Stimulated activated memory B cell treated with anti-CD40 and anti-IgM and Interleukin-4, amounts not matched to agents 10 μg/mL and 1 μg/mL and 100 μg/mL, for 72 hours (primary cell): ENCODE measurements around the gene PVALEF.

Experiments used
- ATAC-seq: fragments of 150-1000 bp; cut with Tn5 transposase; 2 replicates; pipeline ENCODE4 v1.10.0; 2021
- H3K27ac Mint-ChIP-seq: one replicate; pipeline ENCODE4 v1.8.0; 2022; ENCODE audit warnings: mild to moderate bottlenecking, mixed read lengths
- H3K27me3 Mint-ChIP-seq: one replicate; pipeline ENCODE4 v1.8.0; 2022; ENCODE audit warnings: mixed read lengths
- H3K36me3 Mint-ChIP-seq: one replicate; pipeline ENCODE4 v1.8.0; 2022; ENCODE audit warnings: mixed read lengths
- H3K4me1 Mint-ChIP-seq: one replicate; pipeline ENCODE4 v1.8.0; 2022; ENCODE audit warnings: mixed read lengths
- H3K4me3 Mint-ChIP-seq: one replicate; pipeline ENCODE4 v1.8.0; 2022; ENCODE audit warnings: mild to moderate bottlenecking, moderate library complexity, mixed read lengths
- H3K9me3 Mint-ChIP-seq: one replicate; pipeline ENCODE4 v1.8.0; 2022; ENCODE audit warnings: mixed read lengths

PVALEF gene

DNA sequence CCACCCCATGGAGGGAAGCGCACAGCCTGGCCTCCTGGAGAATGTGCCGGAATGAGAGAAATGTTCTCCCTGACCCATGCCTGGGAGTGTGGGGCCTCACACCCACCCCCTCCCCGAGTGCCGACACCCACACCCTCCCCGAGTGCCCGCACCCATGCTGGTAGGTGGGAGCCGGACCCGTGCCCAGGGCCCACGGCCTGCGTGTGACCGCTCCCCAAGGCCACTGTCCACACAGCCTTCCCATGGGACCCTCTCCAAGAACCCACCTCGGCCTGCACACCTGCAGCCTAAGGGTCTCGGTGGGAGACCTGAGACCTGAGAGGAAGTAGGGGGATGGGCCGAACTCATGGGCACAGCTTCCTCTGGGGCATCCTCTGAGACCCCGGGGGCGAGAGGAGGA, 3.3 kb upstream of the PVALEF start:
- Mint-ChIP-seq H3K27me3 (peaks cover 83% of the 10 kb centered on the region), H3K36me3 (no peaks in the 10 kb centered on the region), H3K4me1 (peaks cover 16% of the 10 kb centered on the region), H3K27ac (no peak overlapping the region), H3K9me3 (no peaks in the 10 kb centered on the region), H3K4me3 (no peak overlapping the region)
- peak; percentile 32 for ATAC-seq

DNA sequence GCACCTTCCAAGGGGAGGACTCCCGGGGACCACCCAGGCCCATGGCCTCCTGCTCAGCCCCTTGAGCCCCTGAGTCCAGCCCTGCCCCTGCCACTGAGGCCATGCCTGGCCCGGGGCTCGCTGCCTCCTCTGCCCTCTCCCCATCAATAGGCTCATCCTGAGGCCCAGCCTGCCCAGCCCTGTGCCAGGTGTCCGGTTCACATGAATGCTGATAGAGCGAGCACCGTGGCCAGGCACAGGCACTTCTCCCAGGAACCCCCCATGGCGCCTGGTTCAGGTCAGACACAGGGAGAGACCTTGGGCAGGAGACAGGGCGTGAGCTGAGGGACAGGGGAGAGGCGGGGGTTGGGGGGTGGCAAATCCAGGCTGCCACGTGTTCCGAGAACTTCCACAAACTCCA, 2.8 kb upstream of the PVALEF start:
- Mint-ChIP-seq H3K9me3 (no peaks in the 10 kb centered on the region), H3K4me3 (no peak overlapping the region), H3K27me3 (peaks cover 83% of the 10 kb centered on the region), H3K27ac (no peak overlapping the region), H3K36me3 (no peaks in the 10 kb centered on the region), H3K4me1 (peaks cover 16% of the 10 kb centered on the region)
- ATAC-seq: no peak

DNA sequence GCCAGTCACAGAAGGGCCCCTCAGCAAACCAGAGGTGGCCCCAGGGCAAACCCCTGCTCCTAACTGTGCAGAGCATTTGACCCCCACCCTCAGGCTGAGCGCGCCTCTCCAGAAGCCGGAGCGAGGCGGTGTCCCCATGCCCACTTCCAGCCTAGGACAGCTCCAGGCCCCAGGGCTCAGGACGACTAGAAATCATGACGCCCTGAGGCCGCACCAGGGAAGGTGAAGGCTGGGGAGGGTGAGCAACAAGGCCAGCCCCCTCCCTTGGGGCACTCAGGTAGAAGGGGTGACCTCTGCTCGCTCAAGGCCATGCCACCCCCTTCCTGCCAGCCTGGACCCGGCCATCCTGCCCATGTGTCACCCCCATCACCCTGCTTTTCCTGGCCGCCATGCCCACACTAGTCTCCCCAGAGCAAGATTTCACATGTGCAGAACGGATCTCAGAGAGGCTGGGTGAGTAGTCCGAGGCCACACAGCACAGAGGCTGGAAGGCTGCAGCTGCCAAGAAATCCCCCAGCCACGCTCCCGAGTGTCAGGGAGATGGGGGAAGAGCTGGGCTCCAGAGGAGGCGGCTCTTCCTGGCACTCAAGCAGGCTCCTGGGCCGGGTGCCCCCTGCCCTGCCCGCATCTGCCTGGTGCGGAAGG, 2.1 kb upstream of the PVALEF start:
- Mint-ChIP-seq H3K4me3 (no peak overlapping the region), H3K9me3 (no peaks in the 10 kb centered on the region), H3K36me3 (no peaks in the 10 kb centered on the region), H3K4me1 (peaks cover 16% of the 10 kb centered on the region), H3K27me3 (peaks cover 78% of the 10 kb centered on the region), H3K27ac (no peak overlapping the region)
- no peak for ATAC-seq

DNA sequence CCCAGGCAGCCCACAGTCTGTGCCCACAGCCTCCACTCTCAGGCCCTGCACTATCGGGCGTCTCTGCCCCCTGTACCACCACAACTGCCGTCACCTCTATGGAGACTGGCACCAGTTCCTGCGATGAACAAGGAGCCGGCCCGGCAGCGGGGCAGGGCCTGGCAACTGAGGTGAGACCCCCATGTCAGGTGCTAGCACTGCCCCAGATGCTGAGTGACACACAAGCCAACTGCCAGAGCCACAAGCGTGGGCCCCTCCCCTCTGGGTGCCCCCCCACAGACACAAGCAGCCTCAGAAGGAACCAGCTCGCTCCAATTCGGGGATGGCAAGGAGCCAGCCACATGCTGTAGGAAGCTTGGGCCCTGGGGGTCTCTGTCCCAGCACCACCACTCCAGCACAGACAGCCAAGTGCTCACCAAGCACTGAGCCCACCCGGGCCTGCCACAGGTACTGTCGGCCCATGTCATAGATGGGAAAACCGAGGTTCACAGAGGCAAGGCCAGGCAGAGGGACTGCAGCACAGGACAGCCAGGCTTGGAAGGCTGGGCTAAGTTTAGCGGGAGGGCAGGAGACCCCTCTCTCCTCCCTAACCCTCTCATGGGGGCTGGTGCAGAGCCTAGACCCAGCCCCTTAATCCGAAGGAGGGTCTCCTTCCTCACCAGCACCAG, 1.5 kb upstream of the PVALEF start:
- H3K4me1 Mint-ChIP-seq: peaks cover 16% of the 10 kb centered on the region
- H3K4me3 Mint-ChIP-seq: no peak overlapping the region
- H3K36me3 Mint-ChIP-seq: no peaks in the 10 kb centered on the region
- H3K27me3 Mint-ChIP-seq: peaks cover 73% of the 10 kb centered on the region
- no peak for ATAC-seq
- no peaks in the 10 kb centered on the region for H3K9me3 Mint-ChIP-seq
- no peak overlapping the region for H3K27ac Mint-ChIP-seq

DNA sequence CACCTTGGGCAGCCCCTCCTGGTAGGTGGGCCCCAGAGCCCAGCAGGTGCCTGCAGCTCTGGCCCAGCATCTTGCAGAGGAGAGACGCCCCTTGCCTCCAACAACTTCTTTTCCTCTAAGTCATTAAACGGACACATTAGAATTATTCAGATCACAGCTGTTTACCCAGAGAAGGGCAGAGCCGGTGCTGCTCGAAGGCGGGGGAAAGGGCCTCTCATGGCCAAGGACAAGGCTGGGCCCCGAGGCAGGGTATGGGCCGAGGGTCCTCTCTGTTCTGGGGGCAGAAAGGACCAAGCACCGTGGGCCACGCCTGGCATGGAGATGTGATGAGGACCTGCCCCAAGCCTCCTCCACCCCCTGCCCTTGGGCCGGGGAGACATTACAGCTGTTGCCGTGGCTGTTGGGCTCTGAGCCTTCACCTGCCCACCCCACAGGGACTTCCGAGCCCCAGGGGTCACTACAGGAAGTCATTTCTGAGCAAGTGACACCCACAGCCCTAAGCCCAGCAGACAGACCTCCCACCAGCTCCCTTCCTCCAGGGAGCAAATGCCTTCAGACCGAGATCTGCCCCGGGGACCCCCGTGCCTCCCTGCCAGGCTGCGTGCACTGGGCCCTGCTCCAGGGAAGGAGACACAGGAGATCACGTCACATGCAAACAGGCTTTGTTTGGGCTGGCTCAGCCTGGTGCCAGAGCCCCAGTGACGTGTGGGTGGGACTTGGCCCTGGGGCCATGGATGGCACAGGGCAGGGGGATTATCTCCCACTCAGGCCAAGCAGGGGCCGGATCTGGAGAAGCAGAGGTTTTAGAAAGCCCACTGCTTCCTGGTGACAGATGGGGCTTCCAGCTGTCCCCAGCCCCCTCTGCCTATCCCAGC, 699 bp upstream of the PVALEF start:
- Mint-ChIP-seq H3K27ac (no peak overlapping the region), H3K4me1 (peaks cover 16% of the 10 kb centered on the region), H3K4me3 (no peak overlapping the region), H3K9me3 (no peaks in the 10 kb centered on the region), H3K27me3 (peaks cover 67% of the 10 kb centered on the region), H3K36me3 (no peaks in the 10 kb centered on the region)
- ATAC-seq: no peak

DNA sequence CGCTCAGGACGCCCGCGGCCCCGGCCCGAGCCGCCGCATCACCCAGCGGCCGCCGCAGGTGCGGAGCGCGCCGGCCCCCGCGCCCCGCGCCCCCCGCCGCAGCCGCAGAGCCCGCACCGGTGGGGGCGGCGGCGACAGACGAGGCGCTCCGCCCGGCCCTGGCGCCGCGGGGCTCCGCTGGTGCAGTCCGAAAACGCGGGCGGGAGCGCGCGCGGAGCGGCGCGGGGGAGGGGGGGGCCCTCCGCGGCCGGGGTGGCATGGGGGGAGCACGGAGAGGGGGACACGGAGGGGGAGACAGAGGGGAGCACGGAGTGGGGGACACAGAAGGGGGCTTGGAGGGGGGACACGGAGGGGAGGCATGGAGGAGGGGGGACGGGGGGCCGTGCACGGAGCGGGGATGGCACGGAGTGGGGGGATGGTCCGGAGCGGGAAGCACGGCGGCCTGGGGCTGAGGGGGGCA, 756 bp downstream of the PVALEF start, which contains the start of gene AATK:
Gene AATK (minus strand): TSS at position 189 of the 460 bp plus-strand sequence. CDS start 229 bp downstream, outside the sequence.
- H3K27ac Mint-ChIP-seq: no peak within 1 kb of the TSS
- no peaks in the 10 kb centered on the region for H3K9me3 Mint-ChIP-seq

DNA sequence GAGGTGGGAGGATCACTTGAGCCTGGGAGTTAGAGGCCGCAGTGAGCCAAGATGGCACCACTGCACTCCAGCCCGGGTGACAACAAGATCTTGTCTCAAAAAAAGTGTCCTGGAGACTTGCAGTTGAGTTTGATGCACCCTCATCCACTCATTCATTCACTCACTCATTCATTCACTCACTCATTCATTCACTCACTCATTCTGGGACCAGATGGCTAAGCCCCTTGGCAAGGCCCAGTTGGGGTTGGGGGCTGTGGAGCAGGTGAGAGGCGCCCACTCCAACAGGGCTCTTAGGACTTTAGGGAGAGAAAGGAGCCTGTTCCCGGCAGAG, 1.9 kb downstream of the PVALEF start:
- Mint-ChIP-seq H3K9me3 (no peaks in the 10 kb centered on the region), H3K4me3 (no peak overlapping the region), H3K27me3 (peaks cover 45% of the 10 kb centered on the region), H3K36me3 (no peaks in the 10 kb centered on the region), H3K27ac (no peak overlapping the region), H3K4me1 (peaks cover 6% of the 10 kb centered on the region)
- ATAC-seq: no peak

More for the DNA sequence above, 756 bp downstream of the PVALEF start, which contains the start of gene AATK:
- Mint-ChIP-seq H3K36me3 (no peaks in the 10 kb centered on the region), H3K4me1 (peaks cover 8% of the 10 kb centered on the region), H3K27me3 (peaks cover 56% of the 10 kb centered on the region), H3K4me3 (no peak within 1 kb of the TSS)
- no peak for ATAC-seq

DNA sequence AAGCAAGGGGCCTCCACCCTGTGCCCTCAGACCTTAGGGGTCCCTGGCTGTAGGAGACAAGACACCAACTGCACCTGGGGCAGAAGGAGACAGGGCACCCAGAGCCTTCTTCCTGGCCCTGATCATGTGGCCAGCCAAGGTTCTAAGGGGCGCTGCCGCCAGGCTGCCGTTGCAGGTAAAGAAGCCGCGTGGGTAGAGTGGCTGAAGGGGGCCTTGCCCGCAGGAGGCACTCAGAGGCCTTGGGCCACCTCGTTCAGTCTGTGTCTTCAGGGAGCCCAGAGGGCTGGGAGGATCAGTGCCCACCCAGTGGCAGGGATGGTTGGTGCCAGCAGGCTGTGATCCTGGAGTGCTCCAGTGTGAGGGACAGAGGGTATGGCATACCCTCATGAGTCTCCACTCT, 2.3 kb downstream of the PVALEF start:
- Mint-ChIP-seq H3K4me1 (peaks cover 6% of the 10 kb centered on the region), H3K4me3 (no peak overlapping the region), H3K27ac (no peak overlapping the region), H3K9me3 (no peaks in the 10 kb centered on the region), H3K27me3 (peaks cover 40% of the 10 kb centered on the region), H3K36me3 (no peaks in the 10 kb centered on the region)
- no peak for ATAC-seq

DNA sequence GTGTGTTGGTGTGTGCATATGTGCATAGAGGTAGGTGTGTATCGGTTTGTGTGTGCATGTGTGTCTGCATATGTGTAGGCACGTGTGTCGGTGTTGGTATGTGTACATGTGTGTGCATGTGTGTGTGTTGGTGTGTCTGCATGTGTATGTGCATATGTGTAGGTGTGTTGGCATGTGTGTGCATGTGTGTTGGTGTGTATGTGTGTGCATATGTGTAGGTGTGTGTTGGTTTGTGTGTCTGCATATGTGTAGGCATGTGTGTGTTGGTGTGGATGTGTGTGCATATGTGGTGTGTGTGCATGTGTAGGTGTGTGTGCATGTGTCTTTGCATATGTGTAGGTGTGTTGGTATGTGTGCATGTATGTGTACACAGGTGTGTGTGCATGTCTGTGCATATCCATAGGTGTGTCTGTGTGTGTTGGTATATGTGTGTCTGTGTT, 4.6 kb downstream of the PVALEF start:
- H3K4me1 Mint-ChIP-seq: no peaks in the 10 kb centered on the region
- H3K4me3 Mint-ChIP-seq: no peak overlapping the region
- H3K36me3 Mint-ChIP-seq: no peaks in the 10 kb centered on the region
- peaks cover 18% of the 10 kb centered on the region for H3K27me3 Mint-ChIP-seq
- H3K9me3 Mint-ChIP-seq: peaks cover under 1% of the 10 kb centered on the region
- ATAC-seq: no peak
- no peak overlapping the region for H3K27ac Mint-ChIP-seq

DNA sequence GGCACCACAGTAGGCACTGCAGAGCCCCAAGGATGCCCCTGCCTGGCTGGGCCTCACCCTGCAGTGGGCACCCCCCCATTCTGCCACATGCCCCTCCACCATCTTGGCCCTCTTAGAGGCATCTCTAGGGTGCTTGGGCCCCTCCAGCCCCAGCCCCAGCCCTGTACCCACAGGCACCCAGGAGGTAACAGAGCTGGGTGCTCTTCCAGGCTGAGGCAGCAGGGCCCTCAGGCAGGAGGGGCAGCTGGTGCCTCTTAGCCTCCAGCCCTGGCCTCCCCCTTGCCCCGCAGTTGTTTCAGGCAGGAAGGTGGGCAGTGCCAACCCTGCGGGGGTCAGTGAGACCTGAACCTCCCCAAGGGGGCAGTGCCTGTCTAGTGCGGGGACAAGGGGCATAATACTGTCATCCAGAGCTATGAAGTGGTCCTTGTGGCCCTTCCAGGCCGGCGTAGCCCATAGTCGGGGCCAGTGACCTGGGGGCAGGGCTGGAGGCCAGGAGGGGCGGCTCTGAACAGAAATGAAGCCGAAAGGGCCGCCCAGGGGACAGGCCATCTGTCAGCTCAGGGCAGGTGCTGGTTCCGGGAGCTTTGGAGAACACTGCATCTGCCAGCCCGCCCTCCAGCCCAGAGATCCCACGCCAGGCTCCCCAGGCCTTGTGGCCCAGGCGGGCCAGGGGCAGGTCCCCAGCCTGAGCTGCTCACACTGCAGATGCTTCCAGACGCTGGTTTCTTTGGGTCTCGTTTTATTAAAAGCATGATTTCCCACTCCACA, 5.6 kb downstream of the PVALEF start:
- Mint-ChIP-seq H3K36me3 (peaks cover 4% of the 10 kb centered on the region), H3K4me3 (no peak overlapping the region), H3K9me3 (peaks cover 6% of the 10 kb centered on the region), H3K27ac (no peak overlapping the region), H3K4me1 (no peaks in the 10 kb centered on the region), H3K27me3 (peaks cover 9% of the 10 kb centered on the region)
- no peak for ATAC-seq

DNA sequence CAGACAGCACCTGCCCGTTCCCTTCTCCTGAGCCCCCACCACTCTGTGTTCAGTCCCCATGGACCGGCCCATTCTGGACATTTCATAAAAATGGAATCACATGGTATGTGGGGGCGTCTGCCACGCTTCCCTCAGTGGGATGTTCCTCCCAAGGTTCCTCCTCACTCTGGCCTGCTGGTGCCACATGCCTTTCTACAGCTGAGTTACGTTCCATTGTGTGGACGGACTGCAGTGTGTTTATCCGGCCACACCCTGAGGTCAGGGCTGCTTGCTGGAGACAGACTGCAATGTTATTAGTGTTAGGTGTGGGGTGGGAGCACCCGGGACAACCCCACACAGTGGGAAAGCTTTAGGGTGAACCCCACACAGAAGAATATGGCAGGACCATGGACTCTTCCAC, 6.6 kb downstream of the PVALEF start:
- Mint-ChIP-seq H3K36me3 (peaks cover 4% of the 10 kb centered on the region), H3K27me3 (peaks cover 7% of the 10 kb centered on the region), H3K4me3 (no peak overlapping the region), H3K4me1 (no peaks in the 10 kb centered on the region), H3K9me3 (peaks cover 6% of the 10 kb centered on the region), H3K27ac (no peak overlapping the region)
- ATAC-seq: no peak

DNA sequence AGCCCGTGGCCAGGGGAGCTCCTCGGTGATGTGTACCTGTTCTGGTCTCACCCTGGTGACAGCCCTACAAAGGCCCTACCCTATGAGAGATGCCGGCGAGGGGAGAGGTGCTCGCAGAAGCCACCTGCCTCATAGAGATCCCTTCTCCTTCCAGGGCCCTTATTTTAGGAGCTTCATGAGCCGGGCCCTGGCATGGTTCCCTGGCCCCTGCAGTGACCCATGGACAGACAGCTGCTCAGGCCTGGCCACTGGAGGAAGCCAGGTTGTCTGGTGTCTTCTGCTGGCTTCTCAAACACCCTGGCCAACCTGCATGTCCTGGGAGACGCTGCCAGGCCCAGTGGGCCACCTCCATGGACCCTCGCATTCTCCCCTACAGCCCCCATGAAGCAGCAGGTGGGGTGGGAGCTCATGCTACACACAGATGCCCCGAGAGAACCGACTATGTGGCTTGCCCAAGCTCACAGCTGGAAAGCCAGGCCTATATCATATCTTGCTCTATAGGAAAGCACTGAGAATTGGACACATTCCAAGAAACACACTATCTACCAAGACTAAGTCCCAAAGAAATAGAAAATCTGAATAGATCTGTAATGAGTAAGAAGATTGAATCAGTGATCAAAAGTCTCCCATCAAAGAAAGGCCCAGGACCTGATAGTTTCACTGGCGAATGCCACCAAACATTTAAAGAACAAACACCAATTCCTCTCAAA, 7.9 kb downstream of the PVALEF start:
- ATAC-seq: no peak
- Mint-ChIP-seq H3K4me3 (no peak overlapping the region), H3K27ac (no peak overlapping the region), H3K9me3 (peaks cover 6% of the 10 kb centered on the region), H3K4me1 (no peaks in the 10 kb centered on the region), H3K36me3 (peaks cover 4% of the 10 kb centered on the region), H3K27me3 (no peaks in the 10 kb centered on the region)

DNA sequence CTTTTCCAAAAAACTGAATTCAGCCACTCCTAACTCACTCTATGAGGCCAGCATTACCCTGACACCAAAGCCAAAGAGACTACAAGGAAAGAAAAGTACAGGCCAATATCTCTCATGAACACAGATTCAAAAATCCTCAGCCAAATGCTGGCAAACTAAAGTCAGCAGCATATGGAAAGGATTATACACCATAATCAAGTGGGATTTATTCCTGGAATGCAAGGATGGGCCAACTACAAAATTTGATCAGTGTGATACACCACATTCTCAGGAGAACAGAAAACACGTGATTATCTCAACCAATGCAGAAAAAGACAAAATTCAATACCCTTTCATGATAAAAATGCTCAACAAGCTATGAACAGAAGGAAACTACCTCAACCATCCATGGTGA, 8.5 kb downstream of the PVALEF start:
- no peak for ATAC-seq
- peaks cover 4% of the 10 kb centered on the region for H3K36me3 Mint-ChIP-seq
- no peaks in the 10 kb centered on the region for H3K27me3 Mint-ChIP-seq
- H3K4me1 Mint-ChIP-seq: no peaks in the 10 kb centered on the region
- H3K4me3 Mint-ChIP-seq: no peak overlapping the region
- peaks cover 6% of the 10 kb centered on the region for H3K9me3 Mint-ChIP-seq
- no peak overlapping the region for H3K27ac Mint-ChIP-seq

DNA sequence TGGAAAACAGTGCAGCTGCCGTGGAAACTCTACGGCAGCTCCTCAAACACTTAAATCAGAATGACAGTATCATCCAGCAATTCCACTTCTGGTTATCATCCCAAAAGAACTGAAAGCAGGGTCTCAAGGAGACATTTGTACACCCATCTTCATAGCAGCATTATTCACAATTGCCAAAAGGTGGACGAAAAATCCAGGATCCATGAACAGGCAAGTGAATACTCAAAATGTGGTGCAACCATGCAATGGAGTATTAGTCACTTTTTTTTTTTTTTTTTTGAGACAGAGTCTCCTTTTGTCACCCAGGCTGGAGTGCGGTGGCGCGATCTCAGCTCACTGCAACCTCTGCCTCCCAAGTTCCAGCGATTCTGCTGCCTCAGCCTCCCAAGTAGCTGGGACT, 11.4 kb downstream of the PVALEF start:
- Mint-ChIP-seq H3K27me3 (no peaks in the 10 kb centered on the region), H3K4me3 (no peak overlapping the region), H3K36me3 (peaks cover 4% of the 10 kb centered on the region), H3K9me3 (peaks cover 6% of the 10 kb centered on the region), H3K27ac (no peak overlapping the region), H3K4me1 (no peaks in the 10 kb centered on the region)
- no peak for ATAC-seq
